ENCODE results near the gene RNF223.
"Not testable (repeated sequence)": the region's sequence is repeated elsewhere in the genome, so short reads cannot be mapped to it uniquely, and the experiment has no call there.

The RNF223 gene

GRCh38 chr1:1109743-1110142 lies 35.6 kb upstream of the RNF223 start:
- DNase-seq (ENCODE audit: low read depth, low spot score) = no peak

- DNase-seq (ENCODE audit: low read depth, low spot score) = no peak
Observed at GRCh38 chr1:1106510-1107221, 32.6 kb upstream of the RNF223 start.

- not testable (repeated sequence) for DNase-seq (ENCODE audit: low read depth, low spot score)
Observed at GRCh38 chr1:1104152-1104551, 30.0 kb upstream of the RNF223 start.

GRCh38 chr1:1101503-1101902 lies 27.4 kb upstream of the RNF223 start:
- DNase-seq (ENCODE audit: low read depth, low spot score) = no peak

- DNase-seq (ENCODE audit: low read depth, low spot score) = no peak
Observed at GRCh38 chr1:1100296-1100695, 26.2 kb upstream of the RNF223 start.

- DNase-seq (ENCODE audit: low read depth, low spot score) = no peak
Observed at GRCh38 chr1:1099506-1100183, 25.5 kb upstream of the RNF223 start.

- DNase-seq (ENCODE audit: low read depth, low spot score) = no peak
Observed at GRCh38 chr1:1098681-1099421, 24.7 kb upstream of the RNF223 start.

GRCh38 chr1:1096136-1096535 lies 22.0 kb upstream of the RNF223 start:
- not testable (repeated sequence) for DNase-seq (ENCODE audit: low read depth, low spot score)

GRCh38 chr1:1094981-1095380 lies 20.9 kb upstream of the RNF223 start:
- DNase-seq (ENCODE audit: low read depth, low spot score) = no peak

GRCh38 chr1:1093610-1093943 lies 19.5 kb upstream of the RNF223 start:
- no peak for DNase-seq (ENCODE audit: low read depth, low spot score)

GRCh38 chr1:1092894-1093609 lies 18.9 kb upstream of the RNF223 start:
- DNase-seq (ENCODE audit: low read depth, low spot score) = no peak

- no peak for DNase-seq (ENCODE audit: low read depth, low spot score)
Observed at GRCh38 chr1:1092149-1092855, 18.2 kb upstream of the RNF223 start.

- no peak for DNase-seq (ENCODE audit: low read depth, low spot score)
Observed at GRCh38 chr1:1091344-1092148, 17.4 kb upstream of the RNF223 start.

GRCh38 chr1:1090424-1091343 lies 16.6 kb upstream of the RNF223 start:
- no peak for DNase-seq (ENCODE audit: low read depth, low spot score)

- no peak for DNase-seq (ENCODE audit: low read depth, low spot score)
Observed at GRCh38 chr1:1089731-1090423, 15.8 kb upstream of the RNF223 start.

GRCh38 chr1:1088801-1089680 lies 14.9 kb upstream of the RNF223 start:
- no peak for DNase-seq (ENCODE audit: low read depth, low spot score)

- DNase-seq (ENCODE audit: low read depth, low spot score) = no peak
Observed at GRCh38 chr1:1088029-1088800, 14.1 kb upstream of the RNF223 start.

Measured in astrocyte of the hippocampus (primary cell).